PC-9 (cell line): ENCODE measurements around the gene HOXC6. TPM values are rescaled to one million over a fixed set of nuclear protein-coding genes. Genes with fewer than 3 reads are reported as not detected.

Source experiments
- BruUV-seq: library from RNA; stranded (reverse); fragments of 400-500 nt; replicated peaks from 2 replicates; lab custom pipeline; 2021; lab: Mats Ljungman, UMichigan
- CTCF ChIA-PET: fragments of 300-600 bp; sonication (Branson Sonifier 250); formaldehyde crosslinking; loops from one replicate; lab custom pipeline; 2022; ENCODE audit warnings: antibody characterized with exemption; lab: Charles Lee
- POLR2A ChIA-PET: fragments of 300-600 bp; sonication (Branson Sonifier 250); formaldehyde crosslinking; loops from one replicate; lab custom pipeline; 2022; ENCODE audit warnings: antibody characterized with exemption; ENCODE audit not compliant: unreplicated experiment; lab: Charles Lee
- DNase-seq, 2 experiments: peaks; one replicate each; pipeline versions ENCODE4 v3.0.0 to v3.0.0-alpha.2; 2015 to 2022; ENCODE audit warnings: mixed read lengths in 1 of 2
- H2AFZ ChIP-seq: fragments of 200-600 bp; sonication (generic); 2 replicates; pipeline ENCODE4 v1.8.1; 2017; ENCODE audit warnings: antibody characterized with exemption
- H3F3A ChIP-seq: fragments of 200-600 bp; sonication (generic); 2 replicates; pipeline ENCODE4 v1.8.1; 2017; ENCODE audit warnings: antibody characterized with exemption, mild to moderate bottlenecking, low read depth; ENCODE audit not compliant: insufficient read depth
- H3K27ac ChIP-seq: fragments of 200-600 bp; sonication (generic); 2 replicates; pipeline ENCODE4 v1.6.1; 2016; ENCODE audit warnings: mixed run types
- H3K27me3 ChIP-seq: fragments of 200-600 bp; sonication (generic); 2 replicates; pipeline ENCODE4 v1.6.1; 2016; ENCODE audit warnings: low read depth, mixed run types; ENCODE audit not compliant: insufficient read depth
- H3K36me3 ChIP-seq: fragments of 200-600 bp; sonication (generic); 2 replicates; pipeline ENCODE4 v1.6.1; 2016; ENCODE audit warnings: low read depth, mixed run types
- H3K4me1 ChIP-seq: fragments of 200-600 bp; sonication (generic); replicated peaks from 2 replicates; pipeline ENCODE4 v1.6.1; 2016; ENCODE audit warnings: mixed run types; ENCODE audit not compliant: insufficient read depth
- H3K4me2 ChIP-seq: fragments of 200-600 bp; sonication (generic); 2 replicates; pipeline ENCODE4 v1.6.1; 2017; ENCODE audit warnings: mixed run types
- H3K4me3 ChIP-seq: fragments of 200-600 bp; sonication (generic); 2 replicates; pipeline ENCODE4 v1.6.1; 2016; ENCODE audit warnings: mixed run types
- H3K79me2 ChIP-seq: fragments of 200-600 bp; sonication (generic); 2 replicates; pipeline ENCODE4 v1.6.1; 2017; ENCODE audit warnings: low read depth, mixed run types
- H3K9me2 ChIP-seq: fragments of 200-600 bp; sonication (generic); 2 replicates; pipeline ENCODE4 v1.8.1; 2017; ENCODE audit warnings: mild to moderate bottlenecking; ENCODE audit not compliant: insufficient read depth
- H3K9me3 ChIP-seq: fragments of 200-600 bp; sonication (generic); 2 replicates; pipeline ENCODE4 v1.8.1; 2016; ENCODE audit warnings: low read depth; ENCODE audit not compliant: insufficient read depth
- H4K20me1 ChIP-seq: fragments of 200-600 bp; sonication (generic); 2 replicates; pipeline ENCODE4 v1.8.1; 2017; ENCODE audit not compliant: insufficient read depth
- EZH2 ChIP-seq: fragments of 200-600 bp; sonication (generic); IDR thresholded peaks from 2 replicates; pipeline ENCODE4 v1.8.0; 2017; ENCODE audit warnings: antibody characterized with exemption, low read depth
- intact Hi-C: fragments of 100-400 bp; cut with micrococcal nuclease; formaldehyde crosslinking; loops from one replicate; pipeline ENCODE4 v1.10.0; 2022; ENCODE audit not compliant: unreplicated experiment
- total RNA-seq: library from RNA; stranded (reverse); gene quantifications from 2 replicates; pipeline ENCODE4 v1.2.3, GENCODE V29; 2021
- TF ChIP-seq, protein P1 (sequence below): fragments of 200-600 bp; sonication (generic); conservative IDR thresholded peaks from 2 replicates; pipeline ENCODE4 v1.6.1; 2017; ENCODE audit warnings: mixed run types, antibody characterized with exemption, mild to moderate bottlenecking, moderate library complexity

The HOXC6 gene
- total RNA-seq, 1 experiment from 2014 or later, result 4.1 TPM

DNA sequence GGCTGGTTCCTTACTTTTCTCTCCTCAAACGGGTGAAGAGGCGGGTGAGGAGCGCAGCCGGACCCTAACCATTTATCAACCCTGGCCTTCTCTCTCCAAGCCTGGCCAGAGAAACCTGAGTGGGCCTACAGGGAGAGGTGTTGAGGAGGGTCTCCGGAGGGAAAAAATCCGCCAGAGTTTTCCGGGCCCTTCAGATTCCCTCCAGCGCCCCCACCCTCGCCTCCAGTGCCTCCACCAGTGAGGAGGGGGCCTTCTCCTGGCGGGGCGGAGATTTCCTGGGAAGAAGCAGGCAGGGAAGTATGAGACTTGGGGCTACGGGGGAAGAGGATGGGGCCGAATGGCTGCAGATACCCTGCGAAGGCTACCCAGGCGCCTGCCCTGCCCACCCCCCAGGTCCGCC is 3.2 kb downstream of the HOXC6 start:
- Histone ChIP-seq H2AFZ (no peak overlapping the region), H3K27ac (no peak overlapping the region), H3K4me2 (no peak overlapping the region), H4K20me1 (no peaks in the 10 kb centered on the region), H3K27me3 (no peaks in the 10 kb centered on the region), H3F3A (no peaks in the 10 kb centered on the region), H3K9me3 (no peaks in the 10 kb centered on the region), H3K79me2 (no peaks in the 10 kb centered on the region), H3K9me2 (no peaks in the 10 kb centered on the region), H3K4me3 (no peak overlapping the region), H3K4me1 (0 out of 2 replicates have a peak, but pooled peaks cover 5% of the 10 kb centered on the region), H3K36me3 (no peaks in the 10 kb centered on the region)
- TF ChIP-seq, protein P1, sequence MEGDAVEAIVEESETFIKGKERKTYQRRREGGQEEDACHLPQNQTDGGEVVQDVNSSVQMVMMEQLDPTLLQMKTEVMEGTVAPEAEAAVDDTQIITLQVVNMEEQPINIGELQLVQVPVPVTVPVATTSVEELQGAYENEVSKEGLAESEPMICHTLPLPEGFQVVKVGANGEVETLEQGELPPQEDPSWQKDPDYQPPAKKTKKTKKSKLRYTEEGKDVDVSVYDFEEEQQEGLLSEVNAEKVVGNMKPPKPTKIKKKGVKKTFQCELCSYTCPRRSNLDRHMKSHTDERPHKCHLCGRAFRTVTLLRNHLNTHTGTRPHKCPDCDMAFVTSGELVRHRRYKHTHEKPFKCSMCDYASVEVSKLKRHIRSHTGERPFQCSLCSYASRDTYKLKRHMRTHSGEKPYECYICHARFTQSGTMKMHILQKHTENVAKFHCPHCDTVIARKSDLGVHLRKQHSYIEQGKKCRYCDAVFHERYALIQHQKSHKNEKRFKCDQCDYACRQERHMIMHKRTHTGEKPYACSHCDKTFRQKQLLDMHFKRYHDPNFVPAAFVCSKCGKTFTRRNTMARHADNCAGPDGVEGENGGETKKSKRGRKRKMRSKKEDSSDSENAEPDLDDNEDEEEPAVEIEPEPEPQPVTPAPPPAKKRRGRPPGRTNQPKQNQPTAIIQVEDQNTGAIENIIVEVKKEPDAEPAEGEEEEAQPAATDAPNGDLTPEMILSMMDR, result no peak
- no peak for TF ChIP-seq EZH2
- no peak for DNase-seq
- ChIA-PET POLR2A (no interaction called here), CTCF (interaction anchor here (1.5 to 2.5 kb wide), 3 partner anchors 14 to 160 kb away, joined by 9 to 32 read pairs (median 11); partner anchors contain the start of gene SMUG1)
- BruUV-seq, result no TSS peak
- intact Hi-C loops, result no loop called here

- Histone ChIP-seq H3F3A (no peaks in the 10 kb centered on the region), H3K4me1 (0 out of 2 replicates have a peak, but pooled peaks cover 5% of the 10 kb centered on the region), H3K9me2 (no peaks in the 10 kb centered on the region), H3K27ac (no peak overlapping the region), H2AFZ (no peak overlapping the region), H3K4me3 (no peak overlapping the region), H3K27me3 (no peaks in the 10 kb centered on the region), H3K36me3 (no peaks in the 10 kb centered on the region), H3K79me2 (no peaks in the 10 kb centered on the region), H3K9me3 (no peaks in the 10 kb centered on the region), H3K4me2 (no peak overlapping the region), H4K20me1 (no peaks in the 10 kb centered on the region)
- TF ChIP-seq, protein P1, result no peak
- no peak for TF ChIP-seq EZH2
- ChIA-PET CTCF (interaction anchor here (0.6 to 2.5 kb wide), 15 partner anchors 8 to 207 kb away, joined by 3 to 32 read pairs (median 9); partner anchors contain the start of gene SMUG1), POLR2A (interaction anchor here (0.6 to 0.7 kb wide), 2 partner anchors 134 to 275 kb away, joined by 3 to 8 read pairs; no protein-coding TSS in a partner anchor)
- BruUV-seq, result no TSS peak
- intact Hi-C loops, result loop anchor here (1.0 to 2.0 kb wide), 2 partner anchors 159 to 169 kb away; no protein-coding TSS in a partner anchor
- no peak for DNase-seq
These were observed 3.9 kb downstream of the HOXC6 start for GRCh38 chr12:54032086-54032619.

- H3K27me3 ChIP-seq, result no peaks in the 10 kb centered on the region
- H3K9me3 ChIP-seq, result no peaks in the 10 kb centered on the region
- intact Hi-C loops, result loop anchor here (1.0 to 2.0 kb wide), 2 partner anchors 159 to 168 kb away; no protein-coding TSS in a partner anchor
- no peaks in the 10 kb centered on the region for H3F3A ChIP-seq
- peak within 1 kb of the TSS; percentile 80 for H3K4me2 ChIP-seq
- H3K9me2 ChIP-seq, result no peaks in the 10 kb centered on the region
- peak within 1 kb of the TSS; percentile 40; the same call in 1 of the 2 replicates for H2AFZ ChIP-seq
- H3K79me2 ChIP-seq, result no peaks in the 10 kb centered on the region
- H3K4me3 ChIP-seq, result peak within 1 kb of the TSS; percentile 47
- no peaks in the 10 kb centered on the region for H3K36me3 ChIP-seq
- no peaks in the 10 kb centered on the region for H4K20me1 ChIP-seq
- BruUV-seq, result no TSS peak
- CTCF ChIA-PET, result interaction anchor here (0.6 to 2.5 kb wide), 19 partner anchors 9 to 293 kb away, joined by 3 to 32 read pairs (median 7); partner anchors contain the start of gene SMUG1
- POLR2A ChIA-PET, result interaction anchor here (0.6 to 0.7 kb wide), 2 partner anchors 133 to 274 kb away, joined by 3 to 8 read pairs; no protein-coding TSS in a partner anchor
- no peak within 1 kb of the TSS for H3K27ac ChIP-seq
- H3K4me1 ChIP-seq, result 0 out of 2 replicates have a peak, but pooled peaks cover 5% of the 10 kb centered on the region
- DNase-seq, result peak; percentile 50 to 68
- TF ChIP-seq EZH2, result no peak
- TF ChIP-seq, protein P1, result peak; percentile 98
These were observed 4.4 kb downstream of the HOXC6 start, which contains the start of gene HOXC5 for GRCh38 chr12:54032627-54033100. Gene HOXC5 (plus strand): TSS chr12:54033050. CDS start chr12:54033123, 73 bp downstream.
